GM12872 (cell line): Measurements from ENCODE around the gene MAST4.

Source experiments
- CTCF ChIP-seq: IDR thresholded peaks from 3 replicates; pipeline ENCODE4 v1.5.1; 2011; ENCODE audit warnings: low read depth, mild to moderate bottlenecking, low read length, moderate library complexity; ENCODE audit not compliant: insufficient read depth

Gene MAST4

GRCh38 chr5:66697796-66698564 is 101.8 kb downstream of the MAST4 start:
- TF ChIP-seq CTCF = no peak

- no peak for TF ChIP-seq CTCF
Measured at GRCh38 chr5:66701244-66701643, 105.1 kb downstream of the MAST4 start.

- TF ChIP-seq CTCF = no peak
Measured at GRCh38 chr5:66702426-66702825, 106.2 kb downstream of the MAST4 start.

- TF ChIP-seq CTCF = no peak
Measured at GRCh38 chr5:66704790-66705425, 108.7 kb downstream of the MAST4 start.

- TF ChIP-seq CTCF = no peak
Measured at GRCh38 chr5:66708368-66708767, 112.2 kb downstream of the MAST4 start.

GRCh38 chr5:66710557-66711088 is 114.4 kb downstream of the MAST4 start:
- TF ChIP-seq CTCF = no peak

GRCh38 chr5:66713998-66714397 is 117.8 kb downstream of the MAST4 start:
- no peak for TF ChIP-seq CTCF
